Astrocyte of the spinal cord (primary cell): ENCODE results near the gene RPS21.

Source experiments
- DNase-seq: peaks from one replicate; pipeline ENCODE4 v3.0.0; 2011; ENCODE audit warnings: low read depth, low spot score
- H3K4me3 ChIP-seq: 2 replicates; pipeline ENCODE4 v1.5.1; 2011; ENCODE audit warnings: low read depth, mild to moderate bottlenecking, low read length, moderate library complexity
- in situ Hi-C: cut with HindIII; loops from 2 replicates; pipeline ENCODE4 v1.10.0; 2017; ENCODE audit warnings: low sequenced_read_pairs
- TF ChIP-seq, protein P1 (sequence below): IDR thresholded peaks from 2 replicates; pipeline ENCODE4 v1.5.1; 2012; ENCODE audit warnings: low read depth, mild to moderate bottlenecking, low read length, inconsistent platforms

The RPS21 gene

DNA sequence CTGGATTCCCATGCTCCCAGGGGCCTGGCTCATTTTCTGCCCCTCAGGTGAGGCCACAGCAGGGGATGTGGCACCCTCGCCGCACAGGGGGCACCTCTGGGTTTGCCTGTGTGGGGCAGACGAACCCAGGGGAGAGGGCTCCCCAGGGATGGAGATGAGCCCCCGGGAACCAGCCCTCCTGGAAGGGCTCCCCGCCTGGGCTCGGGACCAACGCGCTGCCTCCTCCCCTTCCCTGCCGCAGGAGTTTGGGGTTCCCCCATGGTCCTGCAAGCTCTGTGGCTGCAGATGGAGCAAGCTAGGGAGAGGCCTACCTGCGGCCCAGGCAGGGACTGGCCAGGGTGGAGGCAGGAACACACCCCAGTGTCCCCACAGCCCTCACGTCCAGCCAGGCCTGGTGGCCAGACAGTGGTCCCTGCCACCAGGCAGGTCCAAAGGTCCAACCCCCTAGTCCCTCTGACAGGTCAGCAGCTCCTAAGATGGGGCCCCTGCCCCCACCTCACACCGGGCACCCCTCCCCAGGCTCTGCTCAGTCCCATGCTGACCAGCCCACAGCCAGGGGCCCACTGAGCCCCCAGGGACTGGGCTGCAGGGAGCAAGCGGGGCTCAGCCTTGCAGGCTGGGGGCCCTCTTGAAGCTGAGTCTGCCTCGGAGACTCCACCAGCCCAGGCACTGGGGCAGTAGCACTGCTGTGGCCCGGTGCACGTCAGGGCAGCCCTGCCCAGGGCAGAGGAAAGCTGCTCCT, 33.4 kb upstream of the RPS21 start:
- no peak for DNase-seq
- in situ Hi-C loops = no loop called here
- no peak overlapping the region for H3K4me3 ChIP-seq
- TF ChIP-seq, protein P1, sequence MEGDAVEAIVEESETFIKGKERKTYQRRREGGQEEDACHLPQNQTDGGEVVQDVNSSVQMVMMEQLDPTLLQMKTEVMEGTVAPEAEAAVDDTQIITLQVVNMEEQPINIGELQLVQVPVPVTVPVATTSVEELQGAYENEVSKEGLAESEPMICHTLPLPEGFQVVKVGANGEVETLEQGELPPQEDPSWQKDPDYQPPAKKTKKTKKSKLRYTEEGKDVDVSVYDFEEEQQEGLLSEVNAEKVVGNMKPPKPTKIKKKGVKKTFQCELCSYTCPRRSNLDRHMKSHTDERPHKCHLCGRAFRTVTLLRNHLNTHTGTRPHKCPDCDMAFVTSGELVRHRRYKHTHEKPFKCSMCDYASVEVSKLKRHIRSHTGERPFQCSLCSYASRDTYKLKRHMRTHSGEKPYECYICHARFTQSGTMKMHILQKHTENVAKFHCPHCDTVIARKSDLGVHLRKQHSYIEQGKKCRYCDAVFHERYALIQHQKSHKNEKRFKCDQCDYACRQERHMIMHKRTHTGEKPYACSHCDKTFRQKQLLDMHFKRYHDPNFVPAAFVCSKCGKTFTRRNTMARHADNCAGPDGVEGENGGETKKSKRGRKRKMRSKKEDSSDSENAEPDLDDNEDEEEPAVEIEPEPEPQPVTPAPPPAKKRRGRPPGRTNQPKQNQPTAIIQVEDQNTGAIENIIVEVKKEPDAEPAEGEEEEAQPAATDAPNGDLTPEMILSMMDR = no peak

DNA sequence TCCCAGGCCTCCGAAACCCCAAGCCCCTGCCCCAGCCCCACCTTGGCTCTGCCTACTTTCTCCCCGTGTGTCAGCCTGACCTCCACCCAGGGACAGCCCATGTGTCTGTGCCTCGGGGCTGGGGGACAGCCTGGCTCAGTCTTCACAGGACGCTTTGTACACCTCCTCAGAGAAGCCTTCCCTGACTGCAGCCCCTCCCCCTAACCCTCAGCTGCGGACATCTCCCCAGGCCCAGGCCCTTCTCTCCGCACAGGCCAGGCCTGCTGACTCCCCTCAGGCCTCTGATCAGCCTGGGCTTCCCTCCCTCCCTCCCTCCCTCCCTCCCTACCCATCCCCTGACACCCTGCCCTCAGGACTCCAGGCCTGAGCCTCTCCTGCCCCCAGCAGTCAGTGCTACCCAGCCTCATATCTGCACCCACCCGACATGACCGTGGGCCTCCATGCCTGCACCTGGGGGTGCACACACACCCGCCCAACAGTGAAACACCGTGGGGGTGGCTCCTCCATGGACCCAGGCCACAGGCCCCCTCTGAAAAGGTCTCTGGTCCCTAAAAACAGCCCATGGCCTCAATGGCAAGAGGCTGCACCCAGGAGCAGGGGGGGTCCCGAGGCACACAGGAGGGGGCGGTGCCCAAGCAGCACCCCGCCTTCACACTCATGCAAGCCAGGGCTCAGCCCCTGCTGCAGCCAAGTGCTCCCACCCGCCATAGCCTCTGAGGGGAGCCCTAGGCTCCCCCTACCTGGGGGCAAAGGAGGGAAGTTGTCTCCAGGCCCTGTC, 32.7 kb upstream of the RPS21 start:
- TF ChIP-seq, protein P1 = no peak
- no peak overlapping the region for H3K4me3 ChIP-seq
- DNase-seq = no peak
- in situ Hi-C loops = no loop called here

DNA sequence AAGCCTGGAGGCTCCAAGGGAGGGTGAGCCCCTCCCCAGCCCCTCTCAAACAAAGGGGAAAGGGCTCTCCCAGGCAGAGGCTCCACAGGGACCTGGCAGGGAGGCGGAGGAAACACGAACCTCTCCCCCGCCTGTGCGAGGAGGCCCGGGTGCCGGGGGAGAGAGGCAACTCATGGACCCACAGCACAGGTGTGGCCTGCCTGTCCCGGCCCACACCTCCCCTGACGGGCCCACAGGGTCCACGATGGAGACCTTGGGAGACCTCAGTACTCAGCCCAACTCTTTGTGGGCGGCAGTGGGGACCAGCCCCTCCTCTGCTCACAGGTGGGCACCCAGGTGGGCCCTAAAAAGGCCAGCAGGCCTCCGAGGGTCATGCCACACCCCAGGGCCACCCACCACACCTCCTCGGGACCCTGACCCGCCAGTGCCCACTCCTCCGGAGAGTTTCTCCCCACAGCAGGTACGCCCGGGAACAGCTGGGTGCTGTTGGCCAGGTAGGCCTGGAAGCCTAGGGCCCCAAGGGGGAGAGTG, 32.0 kb upstream of the RPS21 start:
- no peak overlapping the region for H3K4me3 ChIP-seq
- in situ Hi-C loops = no loop called here
- DNase-seq = no peak

DNA sequence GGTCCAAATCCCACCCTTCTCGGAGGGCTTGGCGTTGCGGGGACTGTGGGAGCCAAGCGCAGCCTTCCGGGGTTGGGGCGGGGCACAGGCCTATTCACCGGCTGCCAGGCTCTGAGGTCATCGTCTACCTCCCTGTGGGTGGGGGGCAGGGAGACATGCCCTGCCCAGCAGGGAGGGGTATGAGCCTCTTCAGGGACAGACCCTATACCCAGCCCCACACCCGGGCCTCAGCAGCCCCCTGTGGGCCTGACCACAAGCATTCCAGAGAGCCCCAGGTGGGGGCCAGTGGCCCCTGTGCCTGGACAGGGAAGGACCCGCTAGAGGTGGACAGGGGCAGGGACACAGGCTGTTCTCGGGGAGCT, 31.4 kb upstream of the RPS21 start:
- DNase-seq = peak; percentile 62
- TF ChIP-seq, protein P1 = no peak
- no peak overlapping the region for H3K4me3 ChIP-seq
- in situ Hi-C loops = no loop called here

More for the DNA sequence above, 32.0 kb upstream of the RPS21 start:
- TF ChIP-seq, protein P1 = no peak

DNA sequence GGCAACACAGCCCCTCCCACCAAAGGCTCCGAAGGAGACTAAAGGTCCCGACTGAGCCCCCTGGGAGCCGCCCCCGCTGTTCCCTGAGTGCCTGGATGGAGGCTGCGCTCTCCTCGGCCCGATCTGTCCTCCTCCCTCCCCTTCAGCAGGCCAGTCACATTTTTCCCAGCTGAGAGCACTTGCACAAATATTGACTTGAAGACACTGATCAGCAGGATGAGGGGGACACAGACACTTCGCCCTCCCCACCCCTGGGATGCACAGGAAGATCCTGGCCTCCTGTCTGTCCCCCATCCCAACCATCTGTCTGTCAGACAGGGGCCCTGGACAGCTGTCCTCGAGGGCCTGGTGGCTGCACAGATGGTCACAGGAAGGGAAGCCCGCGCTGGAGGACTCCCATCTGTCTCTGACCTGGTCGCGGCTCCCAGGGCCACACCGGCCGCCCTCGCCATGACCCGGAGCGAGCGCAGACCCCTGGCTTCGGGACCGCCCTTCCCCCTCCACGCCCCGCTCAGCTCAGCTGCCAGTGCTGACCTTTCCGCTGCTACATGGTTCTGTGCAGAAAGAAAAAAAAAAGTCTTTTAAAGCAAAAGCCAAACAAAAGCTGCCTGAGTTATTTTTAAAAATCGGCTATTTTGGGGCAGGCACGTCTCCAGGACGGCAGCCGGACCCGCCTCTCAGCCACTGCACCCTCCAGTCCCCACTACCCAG, 30.9 kb upstream of the RPS21 start:
- peak; percentile 65 for DNase-seq
- TF ChIP-seq, protein P1 = no peak
- H3K4me3 ChIP-seq = no peak overlapping the region
- in situ Hi-C loops = no loop called here

DNA sequence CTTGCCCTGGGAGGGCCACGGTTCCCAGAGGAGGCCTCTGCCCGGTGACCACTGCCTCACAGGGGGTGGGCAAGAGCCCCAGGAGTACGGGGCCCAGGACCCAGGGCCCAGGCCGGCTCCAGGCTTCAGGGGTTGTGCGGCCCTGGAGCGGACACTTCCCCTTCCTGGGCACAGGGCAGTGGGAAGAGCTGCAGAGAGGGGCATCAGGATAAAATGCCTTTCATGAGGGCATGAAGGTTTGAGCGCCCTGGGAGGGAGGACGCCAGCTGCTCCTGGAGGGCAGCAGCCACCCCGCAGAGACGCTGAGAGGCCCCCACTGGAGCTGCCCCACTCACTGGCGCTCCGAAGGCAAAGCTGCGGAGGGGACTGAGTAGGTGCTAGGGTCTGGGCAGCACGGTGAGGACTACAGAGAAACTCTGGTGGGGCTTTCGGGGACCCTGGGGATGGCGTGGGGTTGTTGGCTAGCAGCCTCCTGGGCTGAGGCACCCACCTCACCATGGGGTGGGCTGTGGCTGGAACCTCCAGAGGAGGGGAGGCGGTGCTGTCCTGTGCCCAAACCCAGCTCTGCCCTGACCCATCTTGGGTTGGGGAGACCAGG, 30.2 kb upstream of the RPS21 start:
- no peak overlapping the region for H3K4me3 ChIP-seq
- in situ Hi-C loops = no loop called here
- TF ChIP-seq, protein P1 = no peak
- no peak for DNase-seq
